Gastroesophageal sphincter (tissue), 4 donors: ENCODE data around the gene ITPK1. TPM values are rescaled to one million over a fixed set of nuclear protein-coding genes. Genes with fewer than 3 reads are reported as not detected.

Experiments
- ATAC-seq: fragments of 150-250 bp; one replicate; pipeline ENCODE4 v1.9.1; 2016; ENCODE audit warnings: mild to moderate bottlenecking, moderate library complexity
- H3K27ac ChIP-seq, 4 donors: fragments of 200-600 bp; sonication (generic) in 3 of 4; 1 replicate in 3 of 4; 2 replicates in 1 of 4; pipeline ENCODE4 v1.5.1; 2016 to 2019
- H3K27me3 ChIP-seq: fragments of 200-600 bp; sonication (generic); one replicate; pipeline ENCODE4 v1.5.1; 2019
- H3K36me3 ChIP-seq, 2 donors: fragments of 200-600 bp; sonication (generic); one replicate each; pipeline ENCODE4 v1.5.1; 2019; ENCODE audit warnings: control low read depth in 1 of 2
- H3K4me1 ChIP-seq, 3 donors: fragments of 200-600 bp; sonication (generic); 1 replicate in 2 of 3; 2 replicates in 1 of 3; pipeline ENCODE4 v1.5.1; 2016 to 2019; ENCODE audit warnings: control low read depth in 2 of 3
- H3K4me3 ChIP-seq, 2 donors: fragments of 200-600 bp; sonication (generic); one replicate each; pipeline ENCODE4 v1.5.1; 2019; ENCODE audit warnings: mild to moderate bottlenecking in 1 of 2, moderate library complexity in 1 of 2
- H3K9me3 ChIP-seq, 3 donors: fragments of 200-600 bp; sonication (generic); one replicate each; pipeline ENCODE4 v1.5.1; 2017 to 2019; ENCODE audit warnings: control low read depth in 2 of 3
- EP300 ChIP-seq: sonication (generic); formaldehyde crosslinking; IDR thresholded peaks from one replicate; pipeline ENCODE4 v1.6.1; 2017; ENCODE audit warnings: antibody characterized with exemption, mild to moderate bottlenecking
- POLR2A ChIP-seq, 2 donors: fragments of 450-650 bp; IDR thresholded peaks; one replicate each; pipeline ENCODE4 v1.6.1; 2017; ENCODE audit warnings: antibody characterized with exemption in 2 of 2, mild to moderate bottlenecking in 2 of 2, moderate library complexity in 1 of 2
- POLR2AphosphoS5 ChIP-seq: sonication (generic); formaldehyde crosslinking; IDR thresholded peaks from one replicate; pipeline ENCODE4 v1.6.1; 2017; ENCODE audit warnings: antibody characterized with exemption
- WGBS, 2 donors: methylation state at CpG; one replicate each; pipeline ENCODE4 v1.1.5; 2018; ENCODE audit warnings: low coverage in 1 of 2; 5-methylcytosine and 5-hydroxymethylcytosine counted together
- total RNA-seq, 4 donors: library from RNA; depleted of rRNA; stranded (reverse); fragments of >200 nt; gene quantifications; one replicate each; pipeline ENCODE4 v1.1.0, GENCODE V29; 2016
- TF ChIP-seq, protein P1 (sequence below), 4 experiments: fragments of 200-600 bp in 2 of 4; fragments of 450-650 bp in 2 of 4; sonication (generic) in 1 of 4; IDR thresholded peaks; one replicate each; pipeline ENCODE4 v1.5.1; 2017 to 2019; ENCODE audit warnings: antibody characterized with exemption in 4 of 4, mild to moderate bottlenecking in 2 of 4, moderate library complexity in 2 of 4

The ITPK1 gene
- total RNA-seq, 4 donors from 2014 or later = 68.8 to 201 (median 134) TPM

DNA sequence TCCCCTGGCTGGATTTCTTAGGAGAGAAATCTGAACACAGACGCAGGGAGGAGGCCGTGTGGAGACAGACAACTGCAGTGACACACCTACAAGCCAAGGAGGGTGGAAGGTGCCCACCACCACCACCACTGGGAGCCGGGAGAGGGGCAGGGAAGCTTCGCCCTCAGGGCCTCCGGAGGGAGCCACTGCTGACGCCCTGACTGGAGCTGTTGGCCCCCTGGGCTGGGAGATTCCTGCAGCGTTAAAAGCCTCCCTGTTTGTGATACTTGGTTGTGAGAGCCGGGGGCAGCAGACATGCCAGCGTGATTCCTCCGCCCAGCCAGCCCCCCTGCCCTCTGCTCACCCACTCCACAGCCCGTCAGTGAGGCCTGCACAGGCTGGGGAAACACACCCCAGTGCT, 120.8 kb downstream of the ITPK1 start:
- TF ChIP-seq POLR2A (IDR thresholded peaks at IDR 0.05) = no peak
- TF ChIP-seq EP300 = no peak
- TF ChIP-seq, protein P1, sequence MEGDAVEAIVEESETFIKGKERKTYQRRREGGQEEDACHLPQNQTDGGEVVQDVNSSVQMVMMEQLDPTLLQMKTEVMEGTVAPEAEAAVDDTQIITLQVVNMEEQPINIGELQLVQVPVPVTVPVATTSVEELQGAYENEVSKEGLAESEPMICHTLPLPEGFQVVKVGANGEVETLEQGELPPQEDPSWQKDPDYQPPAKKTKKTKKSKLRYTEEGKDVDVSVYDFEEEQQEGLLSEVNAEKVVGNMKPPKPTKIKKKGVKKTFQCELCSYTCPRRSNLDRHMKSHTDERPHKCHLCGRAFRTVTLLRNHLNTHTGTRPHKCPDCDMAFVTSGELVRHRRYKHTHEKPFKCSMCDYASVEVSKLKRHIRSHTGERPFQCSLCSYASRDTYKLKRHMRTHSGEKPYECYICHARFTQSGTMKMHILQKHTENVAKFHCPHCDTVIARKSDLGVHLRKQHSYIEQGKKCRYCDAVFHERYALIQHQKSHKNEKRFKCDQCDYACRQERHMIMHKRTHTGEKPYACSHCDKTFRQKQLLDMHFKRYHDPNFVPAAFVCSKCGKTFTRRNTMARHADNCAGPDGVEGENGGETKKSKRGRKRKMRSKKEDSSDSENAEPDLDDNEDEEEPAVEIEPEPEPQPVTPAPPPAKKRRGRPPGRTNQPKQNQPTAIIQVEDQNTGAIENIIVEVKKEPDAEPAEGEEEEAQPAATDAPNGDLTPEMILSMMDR (IDR thresholded peaks at IDR 0.05) = no peak
- no peak for TF ChIP-seq POLR2AphosphoS5
- peak overlapping the region in 3 of 4 donors; percentile 79 to 81 (median 79) for H3K27ac ChIP-seq
- peaks cover 0 to 36% of the 10 kb centered on the region in 2 donors for H3K36me3 ChIP-seq
- WGBS, 2 donors = 53 to 82% methylated on average over 2 to 5 of the region's 11 CpGs
- no peak overlapping the region for H3K4me3 ChIP-seq
- H3K9me3 ChIP-seq = peaks cover 0 to 2% (median 0%) of the 10 kb centered on the region in 3 donors
- no peaks in the 10 kb centered on the region for H3K27me3 ChIP-seq
- peaks cover 0 to 100% (median 18%) of the 10 kb centered on the region in 3 donors for H3K4me1 ChIP-seq
- ATAC-seq = no peak

DNA sequence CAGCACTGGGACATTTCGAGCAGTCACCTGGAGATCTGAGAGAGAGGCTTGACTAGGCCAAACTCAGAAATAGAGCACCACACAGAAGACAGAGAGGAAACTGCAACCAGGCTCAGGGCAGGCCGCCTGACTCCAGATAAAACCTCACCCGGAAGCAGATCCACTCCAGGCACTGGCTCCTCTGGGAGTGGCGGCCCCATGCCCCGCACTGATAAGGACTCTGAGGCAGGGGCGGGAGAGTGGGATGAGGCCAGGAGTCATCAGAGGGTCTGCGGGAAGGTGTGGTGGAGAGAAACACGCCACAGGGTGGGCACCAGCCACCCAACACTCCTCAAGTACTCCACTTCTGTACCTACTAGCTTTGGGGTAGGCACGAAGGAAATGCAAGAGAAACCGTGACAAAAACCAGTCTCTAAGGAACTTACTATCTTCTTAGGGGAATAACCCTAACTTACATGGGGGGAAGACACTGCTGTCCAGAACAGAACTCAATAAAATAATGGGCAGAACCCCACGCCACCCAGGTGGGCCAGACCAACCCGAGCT, 121.5 kb downstream of the ITPK1 start:
- Histone ChIP-seq H3K9me3 (peaks cover 0 to 4% (median 0%) of the 10 kb centered on the region in 3 donors), H3K27ac (peak overlapping the region in 3 of 4 donors; percentile 79 to 81 (median 79)), H3K4me3 (no peak overlapping the region), H3K27me3 (no peaks in the 10 kb centered on the region), H3K36me3 (peaks cover 0 to 32% of the 10 kb centered on the region in 2 donors), H3K4me1 (peaks cover 0 to 99% (median 18%) of the 10 kb centered on the region in 3 donors)
- TF ChIP-seq POLR2A (IDR thresholded peaks at IDR 0.05) (no peak), POLR2AphosphoS5 (no peak), EP300 (no peak)
- TF ChIP-seq, protein P1 (IDR thresholded peaks at IDR 0.05) = no peak
- no peak for ATAC-seq
- 80 to 100% methylated on average over 1 to 2 of the region's 12 CpGs for WGBS, 2 donors

DNA sequence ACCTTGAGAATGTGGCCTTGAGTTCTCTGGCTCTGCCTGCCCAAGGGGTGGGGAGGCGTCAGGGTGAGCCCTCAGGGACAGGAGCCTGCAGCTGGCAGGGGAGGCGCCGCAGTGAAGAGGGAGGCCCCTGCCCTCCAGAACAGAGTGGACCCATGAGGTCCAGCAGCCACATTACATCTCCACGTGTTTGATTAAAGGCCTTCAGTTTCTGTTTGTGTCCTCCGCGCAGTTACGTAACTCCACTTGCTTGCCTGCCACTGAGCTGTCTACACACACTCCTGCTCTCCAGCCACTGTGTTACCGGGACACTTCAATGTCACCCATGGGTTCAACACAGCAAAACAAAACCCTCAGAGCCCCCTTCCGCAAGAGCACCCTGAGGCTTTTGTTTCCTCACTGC, 122.4 kb downstream of the ITPK1 start:
- peaks cover 0 to 97% (median 18%) of the 10 kb centered on the region in 3 donors for H3K4me1 ChIP-seq

DNA sequence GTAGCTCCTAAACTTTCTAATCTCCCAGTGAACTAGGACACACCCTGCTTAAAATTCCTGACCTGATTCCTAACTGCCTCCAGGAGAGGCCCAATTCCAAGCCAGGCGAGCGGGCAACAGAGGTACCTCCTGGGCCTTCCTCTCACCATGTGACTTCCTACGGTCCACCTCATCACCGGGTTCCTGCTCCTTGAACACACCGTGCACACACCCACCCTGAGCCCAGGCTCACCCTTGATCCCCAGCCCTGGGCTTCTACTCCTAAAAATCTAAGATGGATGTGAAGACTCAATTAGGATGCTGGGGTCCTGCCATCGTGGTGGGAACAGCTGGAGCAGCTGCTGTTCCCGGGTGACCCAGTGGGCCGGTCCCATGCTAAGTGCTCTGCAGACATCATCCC, 124.2 kb downstream of the ITPK1 start:
- Histone ChIP-seq H3K4me1 (peaks cover 0 to 97% (median 31%) of the 10 kb centered on the region in 3 donors), H3K36me3 (peaks cover 0 to 29% of the 10 kb centered on the region in 2 donors)

More for the DNA sequence above, 122.4 kb downstream of the ITPK1 start:
- 27 to 77% methylated on average over 4 to 6 of the region's 9 CpGs for WGBS, 2 donors
- no peaks in the 10 kb centered on the region for H3K27me3 ChIP-seq
- no peak overlapping the region for H3K4me3 ChIP-seq
- TF ChIP-seq EP300 (no peak), POLR2AphosphoS5 (peak; percentile 54), POLR2A (IDR thresholded peaks at IDR 0.05) (no peak)
- TF ChIP-seq, protein P1 (IDR thresholded peaks at IDR 0.05) = peak in 2 of 4 experiments; percentile 8 to 41
- H3K27ac ChIP-seq = peak overlapping the region; percentile 9 to 81 (median 79)
- H3K36me3 ChIP-seq = peaks cover 0 to 29% of the 10 kb centered on the region in 2 donors
- ATAC-seq = peak; percentile 89
- H3K9me3 ChIP-seq = peaks cover 0 to 4% (median 0%) of the 10 kb centered on the region in 3 donors

More for the DNA sequence above, 124.2 kb downstream of the ITPK1 start:
- WGBS, 2 donors = 100% methylated on average over 2 of the region's 8 CpGs; no CpG with 5 or more reads in 1 of the 2 donors
- H3K9me3 ChIP-seq = peaks cover 0 to 4% (median 0%) of the 10 kb centered on the region in 3 donors
- no peak for ATAC-seq
- H3K27ac ChIP-seq = peak overlapping the region in 2 of 4 donors; percentile 79 to 81
- H3K27me3 ChIP-seq = no peaks in the 10 kb centered on the region
- no peak overlapping the region for H3K4me3 ChIP-seq
- TF ChIP-seq POLR2AphosphoS5 = no peak
- TF ChIP-seq POLR2A (IDR thresholded peaks at IDR 0.05) = no peak
- TF ChIP-seq, protein P1 (IDR thresholded peaks at IDR 0.05) = no peak
- TF ChIP-seq EP300 = no peak
